Measurements from ENCODE around the gene ZNF492. TPM values are rescaled to one million over a fixed set of nuclear protein-coding genes. Genes with fewer than 3 reads are reported as not detected.
"Not testable (repeated sequence)": the region's sequence is repeated elsewhere in the genome, so short reads cannot be mapped to it uniquely, and the experiment has no call there.

The ZNF492 gene
- total RNA-seq, result 0.62 TPM

GRCh38 chr19:22633706-22634449 is at the start of gene ZNF492:
ZNF492 (plus strand) TSS chr19:22634324; CDS start chr19:22653400, 19,076 bp downstream.
- intact Hi-C loops (cut with DNase I), result not testable (repeated sequence)
- ATAC-seq (peak; percentile 100), DNase-seq (ENCODE audit: low spot score) (peak; percentile 93)

- no peak for DNase-seq (ENCODE audit: low spot score)
- peak; percentile 23 for ATAC-seq
- intact Hi-C loops (cut with DNase I), result no loop called here
These were observed 38.7 kb upstream of the ZNF492 start for GRCh38 chr19:22595422-22595821.

- peak; percentile 94 for ATAC-seq
- intact Hi-C loops (cut with DNase I), result no loop called here
- DNase-seq (ENCODE audit: low spot score), result peak; percentile 86
These were observed 38.2 kb upstream of the ZNF492 start for GRCh38 chr19:22595918-22596341.

GRCh38 chr19:22600690-22601648 is 33.2 kb upstream of the ZNF492 start:
- ATAC-seq (no peak), DNase-seq (ENCODE audit: low spot score) (no peak)
- intact Hi-C loops (cut with DNase I), result no loop called here

- no peak for ATAC-seq
- DNase-seq (ENCODE audit: low spot score), result no peak
- intact Hi-C loops (cut with DNase I), result no loop called here
These were observed 32.1 kb upstream of the ZNF492 start for GRCh38 chr19:22601906-22602630.

- ATAC-seq, result no peak
- intact Hi-C loops (cut with DNase I), result no loop called here
These were observed 31.4 kb upstream of the ZNF492 start for GRCh38 chr19:22602631-22603272.

GRCh38 chr19:22603518-22604440 is 30.3 kb upstream of the ZNF492 start:
- intact Hi-C loops (cut with DNase I), result no loop called here
- ATAC-seq, result peak; percentile 47
- DNase-seq (ENCODE audit: low spot score), result no peak

More at GRCh38 chr19:22602631-22603272, 31.4 kb upstream of the ZNF492 start:
- DNase-seq (ENCODE audit: low spot score), result no peak

- DNase-seq (ENCODE audit: low spot score), result no peak
- intact Hi-C loops (cut with DNase I), result no loop called here
- ATAC-seq, result no peak
These were observed 29.4 kb upstream of the ZNF492 start for GRCh38 chr19:22604571-22605274.

- no peak for DNase-seq (ENCODE audit: low spot score)
- intact Hi-C loops (cut with DNase I), result no loop called here
- no peak for ATAC-seq
These were observed 28.6 kb upstream of the ZNF492 start for GRCh38 chr19:22605275-22606211.

- ATAC-seq, result no peak
- no peak for DNase-seq (ENCODE audit: low spot score)
- intact Hi-C loops (cut with DNase I), result no loop called here
These were observed 27.9 kb upstream of the ZNF492 start for GRCh38 chr19:22606212-22606553.

- ATAC-seq (no peak), DNase-seq (ENCODE audit: low spot score) (no peak)
- intact Hi-C loops (cut with DNase I), result no loop called here
These were observed 27.0 kb upstream of the ZNF492 start for GRCh38 chr19:22606954-22607652.

- DNase-seq (ENCODE audit: low spot score) (no peak), ATAC-seq (no peak)
- intact Hi-C loops (cut with DNase I), result no loop called here
These were observed 26.3 kb upstream of the ZNF492 start for GRCh38 chr19:22607653-22608430.

GRCh38 chr19:22608441-22608840 is 25.7 kb upstream of the ZNF492 start:
- intact Hi-C loops (cut with DNase I), result no loop called here
- DNase-seq (ENCODE audit: low spot score) (no peak), ATAC-seq (no peak)

GRCh38 chr19:22609630-22610029 is 24.5 kb upstream of the ZNF492 start:
- ATAC-seq (no peak), DNase-seq (ENCODE audit: low spot score) (no peak)
- intact Hi-C loops (cut with DNase I), result no loop called here

GRCh38 chr19:22610121-22610520 is 24.0 kb upstream of the ZNF492 start:
- ATAC-seq, result no peak
- intact Hi-C loops (cut with DNase I), result no loop called here
- DNase-seq (ENCODE audit: low spot score), result no peak
